Measurements from ENCODE around the gene EHMT1. TPM values are rescaled to one million over a fixed set of nuclear protein-coding genes. Genes with fewer than 3 reads are reported as not detected.
"Not testable (repeated sequence)": the region's sequence is repeated elsewhere in the genome, so short reads cannot be mapped to it uniquely, and the experiment has no call there.

Gene EHMT1
- polyA plus RNA-seq, 3 donors: 10.1 to 46.5 (median 15.0) TPM

- no peak for TF ChIP-seq CTCF (IDR thresholded peaks at IDR 0.05)
- WGBS (ENCODE audit: insufficient coverage): no CpG with 5 or more reads among the region's 2 CpGs
- Mint-ChIP-seq H3K36me3 (peaks cover 65 to 83% of the 10 kb centered on the region in 2 donors), H3K9me3 (peaks cover 24 to 38% (median 34%) of the 10 kb centered on the region in 7 donors), H3K4me3 (no peak overlapping the region), H3K27ac (no peak overlapping the region), H3K4me1 (no peaks in the 10 kb centered on the region), H3K27me3 (ENCODE audit: low read depth in 3 of 3) (peaks cover 0 to 2% (median 0%) of the 10 kb centered on the region in 3 donors)
- no peaks in the 10 kb centered on the region for H3K4me1 ChIP-seq (ENCODE audit: control insufficient read depth in 1 of 2, insufficient read depth in 2 of 2, low read length in 2 of 2)
- peaks cover 42 to 74% of the 10 kb centered on the region in 2 donors for H3K36me3 ChIP-seq (replicated peaks in 1 of 2; ENCODE audit: control insufficient read depth in 1 of 2, insufficient read depth in 2 of 2, low read length in 2 of 2)
- no peak overlapping the region for H3K4me2 ChIP-seq (replicated peaks; ENCODE audit: extremely low read depth, low read length, poor library complexity, severe bottlenecking)
- no peaks in the 10 kb centered on the region for H3K27me3 ChIP-seq (ENCODE audit: control insufficient read depth in 2 of 2, insufficient read depth in 2 of 2, low read length in 2 of 2)
- H3K79me2 ChIP-seq (ENCODE audit: insufficient read depth, low read length): no peaks in the 10 kb centered on the region
- no peak overlapping the region for H2AFZ ChIP-seq (ENCODE audit: insufficient read depth, low read depth, low read length, poor library complexity, severe bottlenecking)
- no peaks in the 10 kb centered on the region for H4K20me1 ChIP-seq (ENCODE audit: insufficient read depth, low read length)
- DNase-seq: no peak
- intact Hi-C loops (cut with micrococcal nuclease): no loop called here
- no peak overlapping the region for H3K27ac ChIP-seq (ENCODE audit: low read depth in 1 of 2, low read length in 2 of 2)
- no peak overlapping the region for H3K4me3 ChIP-seq (replicated peaks in 1 of 3; ENCODE audit: low read depth in 2 of 3, low read length in 3 of 3)
- peaks cover 34 to 39% of the 10 kb centered on the region in 2 donors for H3K9me3 ChIP-seq (replicated peaks in 1 of 2; ENCODE audit: control insufficient read depth in 1 of 2, insufficient read depth in 1 of 2, low read length in 2 of 2)
- H3K9ac ChIP-seq (ENCODE audit: insufficient read depth, low read length, poor library complexity, severe bottlenecking): no peak overlapping the region
Observed at GRCh38 chr9:137734181-137734580, 115.4 kb downstream of the EHMT1 start.

- peaks cover 8 to 16% of the 10 kb centered on the region in 2 donors for H3K9me3 ChIP-seq (replicated peaks in 1 of 2; ENCODE audit: control insufficient read depth in 1 of 2, insufficient read depth in 1 of 2, low read length in 2 of 2)
- DNase-seq; H3K4me3 ChIP-seq (replicated peaks in 1 of 3; ENCODE audit: low read depth in 2 of 3, low read length in 3 of 3); H3K27me3 Mint-ChIP-seq (ENCODE audit: low read depth in 3 of 3); H3K9ac ChIP-seq (ENCODE audit: insufficient read depth, low read length, poor library complexity, severe bottlenecking); H3K4me3 Mint-ChIP-seq; H4K20me1 ChIP-seq (ENCODE audit: insufficient read depth, low read length); H3K79me2 ChIP-seq (ENCODE audit: insufficient read depth, low read length); H3K4me1 Mint-ChIP-seq; H3K27ac ChIP-seq (ENCODE audit: low read depth in 1 of 2, low read length in 2 of 2); H3K27me3 ChIP-seq (ENCODE audit: control insufficient read depth in 2 of 2, insufficient read depth in 2 of 2, low read length in 2 of 2); intact Hi-C loops (cut with micrococcal nuclease); H3K4me1 ChIP-seq (ENCODE audit: control insufficient read depth in 1 of 2, insufficient read depth in 2 of 2, low read length in 2 of 2); H2AFZ ChIP-seq (ENCODE audit: insufficient read depth, low read depth, low read length, poor library complexity, severe bottlenecking); H3K27ac Mint-ChIP-seq; H3K4me2 ChIP-seq (replicated peaks; ENCODE audit: extremely low read depth, low read length, poor library complexity, severe bottlenecking): not testable (repeated sequence)
- 100% methylated on average over 1 of the region's 14 CpGs for WGBS (ENCODE audit: insufficient coverage)
- Mint-ChIP-seq H3K9me3 (peaks cover 11 to 13% (median 12%) of the 10 kb centered on the region in 7 donors), H3K36me3 (peaks cover 54 to 76% of the 10 kb centered on the region in 2 donors)
- H3K36me3 ChIP-seq (replicated peaks in 1 of 2; ENCODE audit: control insufficient read depth in 1 of 2, insufficient read depth in 2 of 2, low read length in 2 of 2): peaks cover 21 to 70% of the 10 kb centered on the region in 2 donors
Observed at GRCh38 chr9:137738182-137738696, 119.4 kb downstream of the EHMT1 start.
